Measurements from ENCODE around the gene ATG16L2. TPM values are rescaled to one million over a fixed set of nuclear protein-coding genes. Genes with fewer than 3 reads are reported as not detected.
A peak's percentile ranks its signal among the peaks of the same experiment; 100 is the strongest.
"Not testable (repeated sequence)": the region's sequence is repeated elsewhere in the genome, so short reads cannot be mapped to it uniquely, and the experiment has no call there.

ATG16L2 gene
- total RNA-seq, 1 donor from 2014 or later: 15.3 TPM

DNA sequence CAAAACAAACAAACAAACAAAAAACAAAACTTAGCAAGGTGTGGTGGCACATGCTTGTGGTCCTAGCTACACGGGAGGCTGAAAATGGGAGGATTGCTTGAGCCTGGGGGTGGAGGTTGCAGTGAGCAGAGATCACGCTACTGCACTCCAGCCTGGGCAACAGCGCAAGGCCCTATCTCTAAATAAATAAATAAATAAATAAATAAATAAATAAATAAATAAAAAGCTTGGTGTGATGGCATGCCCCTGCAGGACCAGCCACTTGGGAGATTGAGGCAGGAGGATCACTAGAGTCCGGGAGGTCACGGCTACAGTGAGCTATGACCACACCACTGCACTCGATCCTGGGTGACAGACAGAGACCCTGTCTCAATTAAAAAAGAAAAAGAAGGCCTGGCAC, 11.4 kb upstream of the ATG16L2 start:
- no peak for DNase-seq (ENCODE audit: low read depth)

DNA sequence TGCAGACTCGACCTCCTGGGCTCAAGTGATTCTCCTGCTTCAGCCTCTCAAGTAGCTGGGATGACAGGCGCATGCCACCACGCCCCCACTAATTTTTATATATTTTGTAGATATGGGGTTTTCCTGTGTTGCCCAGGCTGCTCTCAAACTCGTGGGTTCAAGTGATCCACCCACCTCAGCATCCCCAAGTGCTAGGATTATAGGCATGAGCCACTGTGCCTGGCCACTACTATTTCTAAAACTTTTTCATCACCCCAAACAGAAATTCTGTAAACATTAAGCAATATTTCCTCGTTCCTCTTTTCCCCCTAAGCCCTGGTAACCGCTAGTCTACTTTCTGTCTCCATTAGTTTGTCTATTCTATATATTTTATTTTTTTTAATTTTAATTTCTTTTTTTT, 9.0 kb upstream of the ATG16L2 start:
- DNase-seq (ENCODE audit: low read depth): no peak

DNA sequence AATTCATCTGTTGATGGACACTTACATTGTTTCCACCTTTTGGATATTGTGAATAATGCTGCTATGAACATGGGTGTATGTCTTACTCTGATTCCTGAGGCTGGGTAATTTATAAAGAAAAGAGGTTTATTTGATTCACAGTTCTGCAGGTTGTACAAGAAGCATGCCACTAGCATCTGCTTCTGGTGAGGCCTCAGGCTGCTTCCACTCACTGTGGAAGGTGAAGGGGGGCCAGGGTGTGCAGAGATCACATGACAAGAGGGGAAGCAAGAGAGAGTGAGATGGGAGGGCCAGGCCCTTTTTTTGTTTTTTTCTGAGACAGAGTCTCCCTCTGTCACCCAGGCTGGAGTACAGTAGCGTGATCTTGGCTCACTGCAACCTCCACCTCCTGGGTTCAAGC, 7.8 kb upstream of the ATG16L2 start:
- DNase-seq (ENCODE audit: low read depth): not testable (repeated sequence)

DNA sequence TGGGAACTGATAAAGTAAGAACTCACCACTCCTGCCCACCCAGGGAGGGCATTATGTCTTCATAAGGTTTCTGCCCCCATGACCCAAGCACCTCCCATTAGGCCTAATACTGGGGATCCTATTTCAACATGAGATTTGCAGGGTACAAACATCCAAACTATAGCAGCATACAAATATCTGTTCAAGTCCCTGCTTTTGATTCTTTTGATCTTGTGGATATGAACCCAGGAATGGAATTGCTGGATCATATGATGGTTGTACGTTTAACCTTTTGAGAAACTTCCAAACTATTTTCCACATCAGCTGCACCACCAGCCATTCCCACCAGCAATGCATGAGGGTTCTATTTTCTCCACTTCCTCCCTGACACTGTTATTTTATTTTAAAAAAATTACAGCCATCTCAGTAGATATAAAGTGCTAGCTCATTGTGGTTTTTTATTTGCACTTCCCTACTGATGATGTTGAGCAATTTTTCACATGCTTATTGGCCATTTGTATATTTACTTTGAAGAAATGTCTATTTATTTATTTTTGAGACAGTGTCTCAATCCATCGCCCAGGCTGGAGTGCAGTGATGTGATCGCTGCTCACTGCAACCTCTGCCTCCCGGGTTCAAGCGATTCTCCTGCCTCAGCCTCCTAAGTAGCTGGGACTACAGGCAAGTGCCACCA, 7.1 kb upstream of the ATG16L2 start:
- peak; percentile 52 for DNase-seq (ENCODE audit: low read depth)

DNA sequence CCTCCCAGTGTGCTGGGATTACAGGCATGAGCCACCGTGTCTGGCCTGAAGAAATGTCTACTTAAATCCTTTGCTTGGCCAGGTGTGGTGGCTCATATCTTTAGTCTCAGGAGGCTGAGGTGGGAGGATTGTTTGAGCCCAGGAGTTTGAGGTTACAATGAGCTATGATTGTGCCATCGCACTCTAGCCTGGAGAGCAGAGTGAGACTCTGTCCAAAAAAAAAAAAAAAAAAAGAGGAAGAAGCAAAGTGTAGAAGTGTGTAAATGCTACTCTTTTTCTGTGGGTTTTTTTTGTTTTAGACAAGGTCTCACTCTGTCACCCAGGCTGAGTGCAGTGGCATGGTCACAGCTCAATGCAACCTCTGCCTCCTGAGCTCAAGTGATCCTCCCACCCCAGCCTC, 6.4 kb upstream of the ATG16L2 start:
- DNase-seq (ENCODE audit: low read depth): no peak

DNA sequence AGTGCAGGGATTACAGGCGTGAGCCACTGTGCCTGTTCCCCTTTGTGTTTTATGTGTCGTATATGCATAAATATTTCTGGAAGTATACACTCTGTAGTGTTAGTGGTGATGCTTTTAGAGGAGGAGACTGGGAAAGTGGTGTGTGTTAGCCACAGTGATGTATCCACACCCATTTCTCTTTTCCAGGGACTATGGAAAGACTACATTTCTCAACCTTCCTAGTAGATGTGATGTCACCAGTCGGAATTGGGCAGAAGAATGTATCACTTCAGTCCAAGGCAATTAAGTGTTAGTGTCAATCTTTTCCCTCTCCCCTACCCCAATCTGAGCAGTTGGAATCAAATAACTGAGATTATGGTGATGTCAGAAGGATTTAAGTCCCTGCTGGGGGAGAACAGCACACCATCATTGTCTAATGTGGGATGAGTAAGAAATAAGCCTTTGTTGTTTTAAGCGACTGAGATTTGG, 5.8 kb upstream of the ATG16L2 start:
- no peak for DNase-seq (ENCODE audit: low read depth)

DNA sequence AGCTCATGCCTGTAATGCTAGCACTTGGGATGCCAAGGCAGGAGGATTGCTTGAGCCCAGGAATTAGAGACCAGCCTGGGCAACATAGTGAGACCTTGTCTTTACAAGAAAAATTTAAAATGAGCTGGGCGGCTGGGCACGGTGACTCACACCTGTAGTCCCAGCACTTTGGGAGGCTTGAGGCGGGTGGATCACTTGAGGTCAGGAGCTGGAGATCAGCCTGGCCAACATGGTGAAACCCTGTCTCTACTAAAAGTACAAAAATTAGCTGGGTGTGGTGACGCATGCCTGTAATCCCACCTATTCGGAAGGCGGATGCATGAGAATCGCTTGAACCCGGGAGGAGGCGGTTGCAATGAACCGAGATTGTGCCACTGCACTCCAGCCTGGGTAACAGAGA, 2.5 kb upstream of the ATG16L2 start:
- not testable (repeated sequence) for DNase-seq (ENCODE audit: low read depth)

DNA sequence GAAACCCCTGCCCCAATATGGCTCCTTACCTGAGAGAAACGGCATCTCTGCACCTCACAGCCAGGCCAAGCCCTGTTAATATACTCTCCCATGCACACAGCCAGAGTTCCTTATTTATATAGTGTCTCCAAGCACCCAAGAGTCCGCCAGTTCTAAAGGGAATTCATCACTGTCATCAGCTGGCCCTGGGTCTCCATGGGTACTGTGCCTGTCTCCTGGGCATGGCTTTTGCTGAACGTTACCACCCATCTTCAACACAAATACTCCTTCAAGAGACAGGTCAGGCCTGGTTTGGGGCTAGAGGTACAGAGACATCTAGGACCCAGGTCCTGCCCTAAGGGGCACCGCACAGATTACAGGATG, 1.6 kb upstream of the ATG16L2 start:
- no peak for DNase-seq (ENCODE audit: low read depth)

DNA sequence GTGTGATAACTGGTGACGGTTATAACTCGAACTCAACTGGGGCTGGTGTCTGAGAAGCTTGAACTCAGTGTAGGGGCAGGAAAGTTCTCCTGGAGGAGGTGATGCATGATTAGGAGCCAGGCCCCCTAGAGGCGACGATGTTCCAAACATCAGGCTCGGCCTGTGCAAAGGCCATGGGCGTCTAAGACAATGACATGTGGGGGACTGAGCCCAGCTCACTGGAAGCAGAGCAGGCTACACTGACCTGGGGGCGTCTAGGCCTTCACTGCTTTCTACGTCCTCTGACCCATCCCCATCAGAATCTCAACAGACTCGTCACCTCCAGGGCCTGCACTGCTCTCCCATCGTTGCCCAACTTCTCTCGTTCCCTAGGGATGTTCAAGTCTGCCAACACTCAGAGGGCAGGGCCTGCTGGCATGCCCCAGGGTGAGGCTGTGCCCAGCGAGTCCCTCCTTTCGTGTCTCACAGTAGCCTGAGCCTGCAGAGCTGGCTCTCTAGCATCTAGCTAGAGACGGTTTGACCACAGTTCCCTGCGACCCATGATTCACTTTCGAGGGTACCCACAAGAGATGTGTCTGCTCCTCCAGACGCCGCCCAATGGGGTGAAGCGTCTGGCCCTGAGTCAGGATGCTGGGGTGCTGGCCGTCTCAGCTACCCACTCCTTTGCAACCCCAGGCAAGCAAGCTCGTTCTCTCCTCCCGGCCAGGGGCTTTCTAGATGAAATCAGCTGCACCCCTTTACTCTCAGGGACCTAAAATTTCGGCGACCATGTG, 1.1 kb upstream of the ATG16L2 start:
- peak; percentile 47 for DNase-seq (ENCODE audit: low read depth)

DNA sequence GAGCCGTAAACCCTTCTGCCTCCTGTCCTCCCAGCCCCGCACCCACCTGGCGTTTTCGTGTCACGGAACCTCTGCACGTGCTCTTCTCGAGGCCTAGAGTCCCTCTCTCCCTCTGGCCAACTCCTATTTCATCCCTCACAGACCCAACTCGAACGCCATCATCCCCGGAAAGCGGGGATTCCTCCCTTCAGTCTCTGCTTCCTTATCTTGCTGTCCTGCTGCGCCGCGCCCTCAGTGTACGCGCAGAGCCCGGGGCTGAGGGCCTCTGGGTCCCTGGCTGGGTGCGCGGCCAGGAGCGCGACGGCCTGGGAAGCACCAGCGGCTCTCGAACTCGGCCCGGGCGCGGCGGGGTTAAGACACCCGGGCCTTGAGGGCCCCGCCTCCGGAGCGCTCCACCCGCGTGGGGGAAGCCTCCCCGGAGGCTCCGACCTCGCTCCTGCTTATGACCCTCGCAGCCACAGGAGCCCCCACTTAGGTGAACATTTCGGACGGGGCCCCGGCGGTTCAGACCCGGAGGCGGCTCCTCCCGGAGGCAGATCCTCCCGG, 398 bp upstream of the ATG16L2 start:
- peak; percentile 33 for DNase-seq (ENCODE audit: low read depth)

DNA sequence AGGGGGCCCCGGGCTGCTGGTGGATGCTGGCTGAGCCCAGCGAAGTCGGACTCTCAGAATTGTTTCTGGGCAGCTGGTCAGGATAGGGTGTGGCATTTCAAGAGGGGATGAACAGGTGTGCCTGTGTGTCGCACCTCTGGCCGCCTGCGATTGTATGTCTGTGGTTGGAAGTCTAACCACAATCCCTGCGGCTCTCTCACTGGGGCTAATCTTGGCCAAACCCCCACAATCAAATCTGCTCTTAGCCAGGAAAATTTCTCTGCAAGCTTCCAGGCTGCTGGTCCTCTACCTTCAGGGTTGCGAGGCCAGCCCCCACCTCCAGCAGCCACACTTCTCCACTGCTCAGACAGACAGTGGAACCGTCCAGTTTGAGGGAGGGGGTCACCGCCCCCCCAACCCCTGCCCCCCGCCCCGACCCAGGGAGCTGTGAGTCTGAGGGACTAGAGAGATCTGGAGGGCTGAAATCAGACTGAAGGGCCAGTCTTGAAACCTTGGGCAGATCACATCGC, 953 bp downstream of the ATG16L2 start:
- DNase-seq (ENCODE audit: low read depth): no peak

DNA sequence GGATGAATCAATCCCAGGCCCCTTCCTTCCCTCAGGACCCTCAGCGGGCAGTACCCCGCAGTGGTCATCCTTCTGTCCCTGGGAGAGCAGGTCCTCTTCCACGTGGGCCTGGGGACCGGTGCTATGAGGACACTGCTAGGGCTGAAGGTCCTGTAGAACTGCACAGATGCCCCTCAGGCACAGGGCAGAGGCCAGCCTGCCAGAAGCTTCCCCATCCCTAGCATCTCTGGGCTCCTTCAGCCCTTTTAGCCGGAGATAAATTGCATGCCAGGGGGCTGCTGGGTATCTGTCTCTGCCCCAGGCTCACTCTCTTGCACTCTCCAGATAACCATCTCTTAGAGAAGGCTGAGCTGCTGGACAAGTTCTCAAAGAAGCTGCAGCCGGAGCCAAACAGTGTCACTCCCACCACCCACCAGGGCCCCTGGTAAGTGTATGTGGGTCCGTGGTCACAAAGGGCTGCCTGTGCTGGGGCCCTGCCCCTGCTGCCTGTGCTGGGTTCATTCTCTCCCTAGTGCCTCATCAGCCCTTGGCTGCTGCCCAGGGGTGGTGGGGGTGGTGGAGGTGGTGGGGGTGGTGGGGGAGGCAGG, 2.3 kb downstream of the ATG16L2 start:
- DNase-seq (ENCODE audit: low read depth): no peak

DNA sequence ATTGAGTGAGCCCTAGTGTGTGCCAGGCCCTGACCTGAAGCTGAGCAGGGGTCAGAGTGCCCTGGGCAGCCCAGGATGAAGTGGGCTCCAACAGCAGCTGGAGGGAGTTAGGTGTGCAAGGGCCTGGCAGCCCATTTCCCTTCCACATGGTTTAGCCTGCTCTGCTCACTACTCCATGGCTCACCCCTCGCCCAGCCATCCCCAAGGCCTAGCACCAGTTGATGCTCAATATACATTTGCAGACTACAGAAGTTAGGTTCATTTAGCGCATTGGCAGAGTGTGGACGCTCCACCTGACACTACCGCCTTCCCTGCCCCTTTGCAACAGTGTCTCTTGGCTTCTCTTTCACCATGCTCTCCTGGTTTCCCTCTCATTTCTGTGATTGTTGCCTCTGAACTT, 3.8 kb downstream of the ATG16L2 start:
- DNase-seq (ENCODE audit: low read depth): no peak

DNA sequence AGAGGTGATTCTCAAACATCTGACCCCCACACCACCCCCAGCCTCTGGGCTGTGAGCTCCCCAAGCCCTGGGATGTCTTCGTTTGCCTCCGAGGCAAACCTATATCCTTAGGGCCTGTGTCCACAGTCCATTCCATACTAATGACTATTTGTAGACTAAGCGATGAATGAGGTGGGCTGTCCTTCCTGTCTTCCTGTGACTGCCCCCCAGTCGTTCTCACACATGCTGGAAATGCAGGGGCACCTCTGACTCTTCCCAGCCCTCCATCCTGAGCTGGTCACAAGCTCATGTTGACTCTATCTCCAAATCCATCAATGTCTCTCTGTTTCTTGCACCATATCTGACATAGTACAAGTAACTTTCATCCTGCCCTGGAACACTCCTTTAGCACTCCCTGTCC, 4.8 kb downstream of the ATG16L2 start:
- DNase-seq (ENCODE audit: low read depth): no peak

DNA sequence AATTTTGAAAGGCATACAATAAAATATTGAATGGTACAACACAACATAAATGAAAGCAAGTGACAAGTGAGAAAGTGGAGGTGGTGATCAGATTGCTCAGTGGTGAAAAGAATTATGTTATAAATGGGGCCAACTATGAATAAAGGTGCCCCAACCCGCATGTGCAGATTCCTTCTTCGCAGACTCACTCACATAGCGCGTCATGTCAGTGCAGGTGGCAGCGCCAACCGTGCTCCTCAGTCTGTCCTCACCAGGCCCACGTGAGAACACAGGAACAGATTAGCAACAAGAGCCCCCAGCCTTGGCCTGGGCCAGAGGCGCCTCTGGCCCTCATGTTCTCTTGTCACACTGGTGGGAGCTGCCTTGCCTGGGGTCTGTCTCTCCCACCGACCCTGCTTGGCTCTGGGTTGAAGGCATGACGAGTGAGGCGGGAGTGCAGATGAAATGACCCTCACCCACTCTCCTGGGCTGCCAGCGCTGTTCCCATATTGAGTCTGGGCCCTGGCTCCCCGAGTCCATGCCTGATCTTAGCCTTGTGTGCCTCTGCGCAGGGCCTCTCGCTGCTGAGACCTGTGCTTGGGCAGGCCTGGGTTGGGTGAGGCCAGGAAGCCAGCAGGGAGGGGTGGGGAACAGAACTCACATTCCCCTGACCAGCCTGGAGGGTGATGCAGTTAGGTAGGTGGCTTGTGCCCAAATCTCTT, 6.4 kb downstream of the ATG16L2 start:
- no peak for DNase-seq (ENCODE audit: low read depth)

DNA sequence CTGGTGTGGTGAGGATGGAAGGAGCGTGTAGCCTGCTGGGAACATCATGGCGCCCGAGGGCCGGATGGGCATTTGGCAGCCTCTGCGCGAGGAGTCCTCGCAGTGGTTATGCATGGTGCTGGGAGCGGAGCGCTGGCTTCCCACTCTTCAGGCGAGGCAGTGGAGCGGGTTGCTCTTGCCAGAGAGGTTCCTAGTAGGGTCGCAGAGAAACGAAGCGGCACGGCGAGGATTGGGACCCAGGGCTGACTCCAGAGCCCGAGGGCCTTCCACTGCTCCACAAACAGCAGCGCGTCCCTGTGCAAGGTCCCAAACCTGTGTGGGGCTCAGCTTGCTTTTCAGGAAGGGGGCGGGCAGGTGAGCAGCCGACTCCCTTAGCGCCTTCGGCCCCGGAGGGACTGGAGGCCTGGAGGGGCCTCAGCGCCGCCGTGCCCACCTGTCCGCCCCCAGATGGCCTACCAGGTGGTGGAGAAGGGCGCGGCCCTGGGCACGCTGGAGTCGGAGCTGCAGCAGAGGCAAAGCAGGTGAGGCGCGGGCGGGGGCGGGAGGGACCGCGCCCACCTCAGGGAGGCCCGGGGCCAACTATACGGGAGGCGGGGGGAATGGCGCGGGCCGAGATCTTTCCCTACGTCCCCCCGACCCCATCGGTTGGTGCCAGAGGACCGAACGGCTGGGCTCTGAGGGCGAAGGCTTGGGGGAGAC, 7.2 kb downstream of the ATG16L2 start:
- DNase-seq (ENCODE audit: low read depth): no peak

DNA sequence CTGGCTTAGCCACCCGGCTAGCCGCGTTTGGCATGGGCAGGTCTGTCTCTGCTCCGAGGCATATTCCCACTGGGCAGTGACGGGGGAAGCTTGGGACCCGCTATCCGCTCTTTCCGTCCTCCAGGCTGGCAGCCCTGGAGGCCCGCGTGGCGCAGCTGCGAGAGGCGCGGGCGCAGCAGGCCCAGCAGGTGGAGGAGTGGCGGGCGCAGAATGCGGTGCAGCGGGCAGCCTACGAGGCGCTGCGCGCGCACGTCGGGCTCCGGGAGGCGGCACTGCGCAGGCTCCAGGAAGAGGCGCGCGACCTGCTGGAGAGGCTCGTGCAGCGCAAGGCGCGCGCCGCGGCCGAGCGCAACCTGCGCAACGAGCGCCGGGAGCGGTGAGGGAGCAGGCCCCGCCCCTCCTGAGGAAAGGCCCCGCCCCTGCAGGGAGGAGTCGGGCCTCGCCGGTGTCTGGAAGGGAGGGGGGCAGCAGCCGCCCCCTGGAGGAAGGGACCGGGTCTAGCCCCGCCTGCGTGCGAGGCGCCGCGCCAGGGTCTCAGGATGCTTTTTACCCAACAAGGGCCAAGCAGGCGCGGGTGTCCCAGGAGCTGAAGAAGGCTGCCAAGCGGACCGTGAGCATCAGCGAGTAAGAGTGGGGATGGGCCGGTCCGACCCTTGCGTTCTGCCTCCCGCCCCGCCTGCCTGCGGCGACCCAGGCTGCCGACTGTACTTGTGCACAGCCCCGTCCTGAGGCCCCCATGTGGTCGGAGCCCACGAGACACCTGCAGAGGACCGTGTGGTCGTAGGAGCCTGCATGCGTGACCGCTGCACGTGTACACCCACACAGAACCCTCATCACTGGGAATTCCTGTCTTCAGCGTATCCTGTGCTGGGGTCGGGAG, 7.9 kb downstream of the ATG16L2 start:
- peak; percentile 53 for DNase-seq (ENCODE audit: low read depth)

DNA sequence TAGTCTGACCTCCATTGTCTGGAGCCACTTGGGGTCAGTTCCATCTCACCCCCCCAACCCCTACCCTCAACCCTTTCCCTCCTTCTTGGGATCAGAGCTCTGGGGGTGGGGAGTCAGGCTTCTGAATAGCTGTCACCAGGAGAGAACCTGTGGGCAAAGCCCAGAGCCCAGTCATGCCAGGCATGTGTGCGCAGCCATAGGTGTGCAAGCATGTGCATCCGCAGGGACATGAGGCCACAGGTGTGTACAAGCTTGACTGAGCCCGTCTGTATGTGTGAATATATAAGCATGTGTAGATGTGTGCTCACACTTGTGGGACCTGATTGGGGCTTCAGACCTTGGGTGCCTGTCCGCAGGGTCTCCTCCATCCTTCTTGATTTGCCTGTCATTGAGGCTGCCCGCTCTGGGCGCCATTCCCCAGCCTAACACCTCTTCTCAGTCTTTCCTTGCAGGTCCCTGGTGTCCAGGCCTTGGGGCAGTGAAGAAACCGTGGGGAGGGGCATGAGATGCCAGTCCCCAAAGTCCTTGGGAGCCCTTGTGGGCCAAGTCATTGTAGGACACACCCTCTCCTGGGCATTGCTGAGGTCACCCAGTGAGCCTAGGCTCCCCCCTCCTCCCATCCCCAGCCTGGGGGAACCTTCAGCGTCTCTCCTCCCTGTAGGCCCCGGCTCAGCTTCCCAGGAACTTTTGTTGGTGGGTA, 9.0 kb downstream of the ATG16L2 start:
- DNase-seq (ENCODE audit: low read depth): no peak

DNA sequence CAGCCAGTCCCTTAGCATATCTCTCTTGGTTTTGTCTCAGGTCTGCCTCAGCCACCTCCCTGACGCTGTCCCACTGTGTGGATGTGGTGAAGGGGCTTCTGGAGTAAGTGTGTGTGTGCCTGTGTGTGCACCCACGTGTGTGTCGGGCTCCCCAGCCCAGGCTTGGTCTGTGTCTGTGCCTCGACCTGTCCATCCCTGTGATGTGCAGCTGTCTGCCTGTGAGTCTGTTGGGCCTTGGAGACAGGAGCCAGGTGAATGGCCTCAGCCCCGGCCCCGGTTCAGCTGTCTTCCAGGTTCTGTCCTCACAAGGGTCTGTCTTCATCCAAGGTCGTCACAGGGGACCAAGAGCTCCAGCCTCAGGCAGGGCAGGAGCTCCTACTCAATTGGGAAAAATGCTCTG, 9.8 kb downstream of the ATG16L2 start:
- DNase-seq (ENCODE audit: low read depth): no peak

Data from renal cortical epithelial cell (primary cell).